CD4-positive, alpha-beta T cell treated with Interleukin-4 for 4 hours (primary cell): Measurements from ENCODE around the gene BRMS1.

Source experiments
- DNase-seq: peaks from one replicate; pipeline ENCODE4 v3.0.0-alpha.2; 2020

BRMS1 gene

GRCh38 chr11:66302656-66303055 lies 42.2 kb downstream of the BRMS1 start:
- no peak for DNase-seq

DNA sequence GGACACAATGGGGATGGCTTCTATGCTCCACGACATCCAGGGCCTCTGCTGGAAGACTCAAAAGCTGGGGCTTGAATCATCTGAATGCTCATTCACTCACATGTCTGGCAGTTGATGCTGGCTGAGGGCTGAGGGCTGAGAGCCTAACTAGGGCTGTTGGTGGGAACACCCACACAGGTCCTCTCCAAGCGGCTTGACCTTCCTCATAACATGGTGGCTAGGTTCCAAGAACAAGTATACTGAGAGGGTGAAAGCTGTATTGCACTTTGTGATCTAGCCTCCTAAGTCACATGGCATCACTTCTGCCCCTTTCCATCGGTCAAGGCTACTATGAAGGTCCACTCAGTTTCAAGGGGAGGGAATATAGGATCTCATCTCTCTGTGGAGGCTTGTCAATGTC lies 45.7 kb downstream of the BRMS1 start:
- DNase-seq: no peak

- DNase-seq: no peak
Measured at GRCh38 chr11:66297610-66298009, 47.3 kb downstream of the BRMS1 start.

GRCh38 chr11:66294626-66295620 lies 50.0 kb downstream of the BRMS1 start:
- no peak for DNase-seq

- DNase-seq: no peak
Measured at GRCh38 chr11:66293777-66294625, 50.9 kb downstream of the BRMS1 start.

GRCh38 chr11:66293352-66293751 lies 51.6 kb downstream of the BRMS1 start:
- no peak for DNase-seq

- DNase-seq: no peak
Measured at GRCh38 chr11:66292543-66293332, 52.2 kb downstream of the BRMS1 start.

- no peak for DNase-seq
Measured at GRCh38 chr11:66291706-66292542, 53.0 kb downstream of the BRMS1 start, which contains the start of gene TMEM151A. Gene TMEM151A (plus strand): TSS chr11:66291894. CDS start chr11:66292014, 120 bp downstream.

- no peak for DNase-seq
Measured at GRCh38 chr11:66291303-66291705, 53.6 kb downstream of the BRMS1 start.

DNA sequence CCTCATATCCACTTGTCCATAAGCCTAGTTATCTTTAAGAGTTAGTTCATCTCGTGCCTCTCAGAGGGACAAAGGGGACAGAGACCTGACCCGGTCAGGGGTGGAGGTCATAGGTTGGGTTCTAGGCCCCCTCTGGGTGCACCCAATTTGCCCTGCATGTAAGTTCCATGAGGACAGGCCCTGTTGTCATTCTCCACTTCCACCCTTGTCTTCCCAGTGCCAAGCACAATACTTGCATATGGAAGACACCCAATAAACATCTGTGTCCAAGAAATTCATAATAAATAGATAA lies 54.6 kb downstream of the BRMS1 start:
- DNase-seq: no peak

DNA sequence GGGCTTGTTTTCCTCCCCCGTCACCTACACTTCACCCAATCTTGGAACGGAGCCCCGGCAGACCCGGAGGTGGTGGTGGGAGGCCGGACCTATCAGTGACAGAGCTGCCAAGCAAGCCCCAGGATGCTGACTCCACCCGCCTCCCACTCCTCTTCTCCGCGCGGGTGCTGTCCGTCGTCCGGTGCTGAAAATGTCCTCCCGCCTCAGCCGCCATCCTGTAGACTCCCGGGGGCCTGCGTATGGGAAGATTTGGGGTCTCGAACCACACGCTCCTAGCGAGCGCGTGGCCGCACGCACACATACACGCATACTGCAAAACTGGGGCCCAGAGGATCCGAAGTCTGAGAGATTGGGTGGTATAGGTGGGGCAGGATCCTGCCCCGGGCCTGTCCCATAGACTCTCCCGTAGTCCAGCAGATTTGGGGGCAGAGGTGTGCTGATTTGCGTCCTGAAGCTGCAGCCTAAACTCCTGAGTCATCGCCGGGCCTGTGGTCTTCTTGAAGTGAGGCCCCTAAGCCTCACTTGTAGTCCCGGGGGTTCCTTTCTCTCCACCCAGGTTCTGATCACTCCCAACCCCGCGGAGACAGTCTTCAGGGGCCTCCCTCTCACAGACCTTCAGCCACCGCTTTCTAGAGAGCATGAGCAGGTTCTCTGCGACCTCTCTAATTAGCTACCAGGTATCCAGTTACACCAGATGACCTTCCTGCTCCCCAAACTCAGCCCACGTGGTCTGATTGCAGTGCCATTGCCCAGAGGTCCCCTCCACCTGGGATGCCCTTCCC lies 55.2 kb downstream of the BRMS1 start:
- peak; percentile 77 for DNase-seq

DNA sequence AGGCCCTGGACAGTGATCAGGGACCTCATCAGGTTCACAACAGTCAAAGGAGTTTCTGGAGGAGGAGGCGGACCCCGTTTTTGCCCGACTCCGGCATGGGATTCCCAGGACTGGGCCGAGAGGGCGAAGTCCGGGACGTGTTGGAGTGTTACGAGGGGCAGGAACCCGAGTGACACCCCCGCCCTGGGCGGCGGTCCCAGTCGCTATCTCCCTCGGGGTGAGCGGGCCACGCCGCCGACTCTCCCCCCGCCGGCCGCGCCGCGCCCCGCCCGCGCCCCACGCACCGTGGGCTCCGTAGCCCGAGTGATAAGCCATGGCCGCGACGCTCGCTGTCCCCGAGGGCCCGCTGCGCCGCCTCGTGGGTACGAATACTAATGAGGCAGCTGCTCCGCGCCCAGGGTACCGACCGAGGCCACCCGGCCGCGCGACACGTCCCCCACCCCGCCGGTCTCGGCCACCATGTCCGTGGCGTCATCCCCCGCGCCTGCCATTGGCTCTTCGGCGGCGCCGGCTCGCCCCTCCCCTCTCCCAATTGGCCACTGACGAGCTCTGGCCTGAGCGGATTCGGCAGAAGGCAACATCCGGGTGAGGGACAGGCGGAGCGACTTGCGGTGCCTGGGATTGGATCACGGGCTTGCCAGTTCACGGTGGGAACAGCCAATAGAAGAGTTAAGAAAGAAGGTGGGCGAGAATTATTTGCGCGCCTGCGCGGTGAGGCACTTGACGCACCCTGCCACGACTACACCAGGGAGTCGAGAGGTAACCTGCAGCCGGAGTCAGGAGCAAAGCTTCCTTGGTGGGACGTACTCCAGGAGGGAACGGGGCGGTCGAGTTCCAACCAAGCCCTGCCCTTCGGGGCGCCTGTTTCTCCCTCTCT lies 56.0 kb downstream of the BRMS1 start, which contains the start of gene YIF1A:
TSS of gene YIF1A (minus strand) at position 473 of the 877 bp plus-strand sequence. CDS start at position 315, 158 bp downstream.
- DNase-seq: peak; percentile 100

DNA sequence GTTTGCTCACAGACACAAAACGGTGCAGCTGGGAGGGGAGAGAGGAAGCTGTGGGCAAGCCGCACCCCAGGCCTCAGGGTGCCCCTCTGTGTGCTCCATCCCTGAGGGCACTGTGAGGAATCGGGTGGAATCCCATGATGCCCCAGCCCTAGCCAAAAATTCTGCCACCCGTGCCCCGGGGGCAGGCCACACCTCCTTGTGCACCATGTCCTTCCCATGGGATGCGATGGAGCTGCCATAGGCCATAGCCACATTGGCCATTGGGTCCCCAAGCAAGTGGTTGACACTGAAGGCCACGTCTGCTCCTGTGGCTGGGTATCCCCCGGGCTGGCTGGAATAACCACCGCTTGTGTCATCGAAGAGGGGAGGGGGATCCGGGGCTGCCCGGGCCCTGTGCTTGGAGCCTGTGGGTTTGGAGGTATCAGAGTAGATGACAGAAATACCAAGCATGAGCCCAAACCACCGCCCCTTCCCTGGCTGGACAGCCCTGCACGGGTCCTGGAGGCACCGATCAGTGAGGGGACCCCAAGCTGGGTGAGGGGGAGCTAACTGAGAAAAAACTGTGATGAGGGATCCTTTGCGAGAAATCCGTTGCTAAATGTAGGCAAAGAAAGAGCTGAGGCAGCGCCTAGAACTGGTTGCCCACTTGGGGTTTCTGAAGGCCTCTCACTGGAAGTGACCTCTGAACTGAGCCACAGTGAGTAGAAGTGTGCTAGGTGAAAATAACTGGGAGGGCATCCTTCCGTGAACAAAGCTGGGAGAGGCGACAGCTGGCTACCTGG lies 56.8 kb downstream of the BRMS1 start:
- no peak for DNase-seq
